Stimulated activated CD4-positive, alpha-beta T cell treated with anti-CD3 and anti-CD28 coated beads, Interleukin-4, amount 100 ng/mL, for 48 hours (primary cell): ENCODE measurements around the gene PAQR5.

Experiments
- DNase-seq, 2 donors: peaks; one replicate each; pipeline ENCODE4 v3.0.0-alpha.2; 2020; ENCODE audit warnings: low read depth in 2 of 2

Gene PAQR5

DNA sequence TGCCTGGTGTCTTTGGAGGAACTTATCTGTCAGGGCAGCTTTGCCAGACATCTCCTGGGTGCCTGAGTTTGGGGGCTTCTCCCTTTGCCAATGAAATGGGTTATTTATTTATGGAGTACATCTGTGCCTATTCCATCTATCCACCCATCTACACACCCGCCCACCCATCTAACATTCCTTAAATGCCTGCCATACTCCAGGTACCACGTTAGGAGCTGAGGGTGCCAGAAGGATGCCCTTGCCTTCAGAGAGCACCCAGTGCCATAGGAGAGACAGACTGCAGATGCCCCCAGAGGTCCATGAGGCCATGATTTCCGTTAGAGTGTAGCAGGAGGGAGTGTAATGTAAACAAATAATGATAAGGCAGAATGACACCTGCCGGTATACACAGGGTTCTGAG is 93.6 kb downstream of the PAQR5 start:
- no peak for DNase-seq

DNA sequence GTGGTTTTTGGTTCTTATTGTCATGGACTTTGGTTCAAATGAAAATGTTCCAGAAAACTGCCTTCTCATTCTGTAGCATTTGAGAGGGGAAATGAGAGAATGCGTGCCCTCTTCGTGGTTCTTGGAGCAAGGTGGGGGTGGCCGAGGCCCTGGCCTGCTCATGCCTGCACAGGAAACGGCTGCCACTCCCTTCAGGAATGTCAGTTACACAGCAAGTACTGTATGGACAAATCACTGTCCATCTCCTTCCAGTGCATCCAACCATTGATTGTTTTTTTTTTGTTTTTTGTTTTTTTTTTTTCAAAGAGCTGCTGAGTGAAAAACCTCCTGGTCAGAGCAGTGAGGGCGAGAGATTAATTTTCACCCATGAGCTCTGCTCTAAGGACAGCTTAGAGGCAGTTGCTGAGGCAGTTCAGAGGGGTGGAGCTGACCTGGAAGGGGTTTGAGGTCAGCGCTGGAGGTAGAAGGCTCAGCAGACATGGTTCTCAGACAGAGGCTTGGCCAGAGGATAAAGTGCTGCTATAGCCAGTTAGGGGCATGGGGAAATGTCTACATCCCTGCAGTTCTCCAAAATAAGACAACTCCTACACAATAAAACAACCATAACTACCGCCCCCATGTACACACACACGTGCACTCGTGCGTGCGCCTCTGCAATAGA is 95.2 kb downstream of the PAQR5 start:
- no peak for DNase-seq

- peak; percentile 75 to 94 for DNase-seq
Measured at GRCh38 chr15:69394556-69395282, 96.0 kb downstream of the PAQR5 start.

- no peak for DNase-seq
Measured at GRCh38 chr15:69395460-69395859, 96.7 kb downstream of the PAQR5 start.

DNA sequence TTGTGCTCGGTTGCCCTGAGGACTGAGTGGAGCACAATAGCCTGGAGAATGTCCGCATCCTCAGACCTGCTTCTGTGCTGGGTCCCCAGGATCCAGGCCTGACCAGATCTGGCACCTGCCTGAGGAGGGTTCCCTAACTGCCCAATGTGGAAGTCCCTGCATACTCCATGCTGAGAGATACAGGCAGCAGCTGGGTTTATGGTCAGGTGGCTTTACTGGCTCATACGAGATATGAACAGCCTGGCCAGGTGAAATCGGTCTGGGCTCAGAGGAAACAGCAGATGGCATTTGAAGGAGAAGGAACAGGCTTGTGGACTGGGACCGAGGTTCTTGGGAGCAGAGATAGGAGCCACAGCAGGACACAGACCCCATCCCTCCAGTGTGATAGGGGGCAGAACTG is 97.3 kb downstream of the PAQR5 start:
- no peak for DNase-seq

DNA sequence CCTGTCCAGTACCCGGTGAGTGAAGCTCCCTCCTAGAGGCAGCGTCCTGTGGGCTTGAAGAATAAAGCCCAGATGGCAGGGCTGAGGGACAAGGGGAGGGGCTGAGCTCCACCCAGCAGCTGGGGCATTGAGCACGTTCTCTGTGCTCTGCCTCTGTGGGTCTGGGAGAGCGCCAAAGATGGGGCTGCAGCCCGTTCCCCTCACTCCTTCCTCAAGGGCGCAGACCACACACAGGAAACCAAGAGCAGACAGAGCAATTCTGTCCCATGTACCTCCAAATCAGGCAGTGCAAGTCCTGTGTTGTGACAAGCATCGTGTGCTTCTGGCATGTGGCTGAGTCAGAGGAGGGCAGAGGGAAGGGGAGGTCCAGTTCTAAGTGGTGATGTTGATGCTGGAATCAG is 99.8 kb downstream of the PAQR5 start:
- no peak for DNase-seq

DNA sequence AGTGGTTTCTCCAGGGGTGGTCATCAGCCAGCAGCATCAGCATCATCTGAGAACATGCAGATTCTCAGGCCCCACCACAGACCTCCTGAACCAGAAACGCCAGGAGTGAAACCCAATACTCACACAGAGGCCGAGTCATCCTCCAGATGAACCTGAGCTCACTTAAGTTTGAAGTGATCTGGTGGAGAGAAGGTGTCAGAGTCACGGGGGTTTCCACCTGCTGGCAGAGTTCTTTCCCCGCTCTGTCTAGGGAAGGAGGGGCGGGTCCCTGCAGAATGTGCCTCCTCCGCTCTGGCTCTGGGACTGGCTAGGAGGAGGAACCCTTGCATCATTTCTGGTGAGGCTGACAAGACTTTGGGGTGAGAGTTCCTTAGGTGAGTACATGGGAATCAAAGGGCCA is 102.1 kb downstream of the PAQR5 start:
- peak in 1 of 2 donors; percentile 29 for DNase-seq

GRCh38 chr15:69402816-69403215 is 104.1 kb downstream of the PAQR5 start:
- no peak for DNase-seq

DNA sequence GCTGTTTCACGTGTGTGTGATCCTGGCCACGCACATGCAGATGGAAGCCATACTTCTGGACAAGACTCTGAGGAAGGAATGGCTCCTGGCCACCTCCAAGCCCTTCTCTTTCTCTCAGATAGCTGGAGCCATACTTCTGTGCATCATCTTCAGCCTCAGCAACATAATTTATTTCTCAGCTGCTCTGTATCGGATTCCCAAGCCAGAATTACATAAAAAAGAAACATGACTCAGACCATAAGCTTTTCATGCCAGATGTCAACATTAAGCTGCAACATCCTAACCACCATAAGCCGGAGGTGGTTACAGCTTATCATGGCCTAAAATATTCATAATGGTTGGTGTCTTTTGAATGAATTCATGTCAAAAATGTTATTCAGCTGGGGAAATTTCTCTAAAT is 104.9 kb downstream of the PAQR5 start:
- DNase-seq: no peak

DNA sequence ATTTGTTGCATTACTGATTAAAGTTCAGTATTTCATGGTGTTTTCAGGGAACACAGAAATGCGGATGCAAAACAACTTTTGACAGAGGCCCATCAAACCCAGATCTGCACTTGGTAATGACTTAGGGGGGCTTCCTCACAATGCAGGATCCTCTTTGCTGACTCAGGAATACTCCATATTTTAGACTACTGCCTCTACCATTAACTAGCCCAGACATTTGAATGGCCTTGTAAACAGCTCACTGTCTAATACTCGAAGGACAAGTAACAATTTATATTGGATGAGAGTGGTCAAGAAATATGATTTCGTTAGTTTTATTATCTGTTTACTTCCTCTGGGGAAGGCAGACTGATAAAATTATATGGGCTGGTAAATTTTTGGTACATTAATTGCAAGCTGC is 106.4 kb downstream of the PAQR5 start:
- DNase-seq: no peak

DNA sequence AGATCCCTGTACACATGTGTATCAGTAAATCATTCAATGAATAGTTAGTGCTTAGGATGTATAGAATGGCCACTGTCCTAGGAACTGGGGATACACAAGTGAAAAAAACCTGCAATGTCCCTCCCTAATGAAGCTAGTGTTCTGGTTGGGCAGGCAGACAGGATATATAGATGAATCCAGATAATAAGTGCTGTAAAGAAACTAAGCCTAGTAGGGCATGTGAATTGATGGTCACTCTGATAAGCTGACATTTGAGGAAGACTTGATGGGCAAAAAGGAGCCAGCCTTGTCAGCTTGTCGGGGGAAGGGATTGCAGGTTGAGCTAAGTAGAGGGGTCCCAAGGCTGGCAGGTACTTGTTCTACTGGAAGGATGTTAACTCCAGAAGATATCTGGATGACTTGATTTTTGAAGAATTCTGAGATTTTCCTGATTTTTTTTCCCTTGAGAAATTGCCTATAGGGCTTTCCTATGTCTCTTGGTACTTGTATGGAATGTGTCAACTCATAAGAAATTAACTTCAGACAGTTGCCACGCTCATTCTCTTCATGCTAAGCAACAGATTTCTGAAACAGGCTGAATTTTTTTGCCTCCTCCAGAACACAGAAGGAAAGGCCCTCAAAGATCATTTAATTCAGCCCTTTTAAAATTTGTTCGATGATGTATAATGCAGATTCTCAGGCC is 109.1 kb downstream of the PAQR5 start:
- DNase-seq: no peak

GRCh38 chr15:69408841-69409240 is 110.1 kb downstream of the PAQR5 start:
- DNase-seq: no peak

- DNase-seq: peak in 1 of 2 donors; percentile 16
Measured at GRCh38 chr15:69410248-69410874, 111.6 kb downstream of the PAQR5 start.

GRCh38 chr15:69412274-69412673 is 113.6 kb downstream of the PAQR5 start:
- DNase-seq: no peak

DNA sequence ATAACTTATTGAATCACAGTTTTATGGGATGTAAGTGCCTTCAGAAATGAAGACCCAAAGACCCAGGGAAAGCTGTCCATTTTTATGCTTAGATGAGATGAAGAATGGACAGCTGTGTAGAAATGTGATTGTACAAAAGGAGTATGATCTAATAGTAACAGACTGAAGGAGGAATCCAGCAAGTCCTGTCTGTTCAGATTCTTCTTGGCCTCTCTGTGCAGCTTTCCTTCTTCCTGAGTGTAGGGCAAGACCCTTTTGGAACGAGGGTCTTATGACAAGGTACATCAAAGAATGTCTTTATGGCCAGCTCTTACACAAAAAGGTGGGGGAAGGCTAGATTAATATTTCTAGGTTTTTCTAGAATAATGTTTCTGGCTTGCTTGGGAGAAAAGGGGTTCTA is 114.0 kb downstream of the PAQR5 start:
- DNase-seq: no peak

GRCh38 chr15:69413822-69414700 is 115.3 kb downstream of the PAQR5 start, which contains the start of gene KIF23:
TSS of gene KIF23 (plus strand) at chr15:69414349. CDS start at chr15:69414466, 117 bp downstream.
- DNase-seq: peak; percentile 84 to 90

DNA sequence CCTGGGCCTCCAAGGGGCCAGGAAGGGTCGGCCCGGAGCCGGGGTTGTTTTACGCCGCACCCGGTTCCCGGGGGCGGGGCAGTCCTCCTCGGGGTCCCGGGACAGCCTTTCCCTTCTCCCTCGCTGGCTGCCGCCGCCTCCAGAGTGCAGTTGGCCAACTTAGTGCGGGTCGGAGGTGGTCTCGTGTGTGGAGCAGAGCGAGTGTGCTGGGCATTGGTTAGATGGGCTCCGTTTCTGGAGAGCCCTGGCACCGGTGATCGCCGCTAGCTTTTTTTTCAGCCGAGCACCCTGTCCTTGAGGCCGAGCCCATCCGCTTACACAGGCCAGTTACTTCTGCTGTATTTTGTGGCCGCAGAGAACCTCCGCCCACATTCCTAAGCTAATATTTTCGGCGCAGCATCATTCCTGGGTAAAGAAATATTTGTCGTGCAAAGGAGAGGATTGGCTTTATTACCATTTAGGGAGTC is 116.0 kb downstream of the PAQR5 start:
- no peak for DNase-seq

GRCh38 chr15:69415381-69415780 is 116.7 kb downstream of the PAQR5 start:
- DNase-seq: no peak

DNA sequence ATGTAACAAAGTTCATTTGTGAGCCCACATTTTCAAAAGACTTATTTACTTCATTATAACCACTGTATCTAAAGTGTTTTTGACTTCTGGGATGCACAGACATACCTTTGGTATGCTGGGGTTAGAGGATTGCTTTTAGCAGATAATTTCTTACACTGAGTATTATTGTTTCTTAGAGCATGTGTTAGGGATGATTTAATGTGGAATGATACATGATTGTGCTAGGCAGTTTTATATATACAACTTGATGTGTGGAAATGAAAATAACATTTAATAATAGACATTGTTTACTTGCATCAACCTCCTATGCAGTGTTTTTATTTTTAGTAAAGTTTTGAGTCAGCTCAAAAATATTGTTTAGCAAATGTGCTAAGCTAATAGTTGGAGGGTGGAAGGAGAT is 118.9 kb downstream of the PAQR5 start:
- DNase-seq: no peak

DNA sequence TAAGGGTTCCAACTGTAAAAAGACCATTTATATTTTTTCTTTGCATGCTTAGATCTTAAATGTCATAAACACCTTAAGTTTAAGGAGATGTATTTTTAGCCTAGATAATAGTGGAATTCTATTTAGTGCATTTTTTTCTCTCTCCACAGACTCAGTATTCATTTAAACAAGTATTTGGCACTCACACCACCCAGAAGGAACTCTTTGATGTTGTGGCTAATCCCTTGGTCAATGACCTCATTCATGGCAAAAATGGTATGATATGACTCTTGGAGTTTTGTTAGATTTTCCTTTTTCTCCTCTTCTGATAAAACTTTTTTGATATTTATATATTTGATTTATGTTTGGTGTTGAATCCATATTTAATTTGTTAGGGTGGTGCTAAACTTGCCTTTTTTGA is 122.8 kb downstream of the PAQR5 start:
- no peak for DNase-seq

- no peak for DNase-seq
Measured at GRCh38 chr15:69422336-69422895, 123.7 kb downstream of the PAQR5 start.
